H1 (cell line): ENCODE data around the gene RAI14. TPM values are rescaled to one million over a fixed set of nuclear protein-coding genes. Genes with fewer than 3 reads are reported as not detected.
"Not testable (repeated sequence)": the region's sequence is repeated elsewhere in the genome, so short reads cannot be mapped to it uniquely, and the experiment has no call there.

ENCODE experiments used
- CTCF ChIA-PET: fragments of 300-600 bp; sonication (Branson Sonifier 250); formaldehyde crosslinking; loops from one replicate; lab custom pipeline; 2021; ENCODE audit not compliant: partially characterized antibody; lab: Charles Lee
- POLR2A ChIA-PET: fragments of 300-600 bp; sonication (Branson Sonifier 250); formaldehyde crosslinking; loops from one replicate; lab custom pipeline; 2021; ENCODE audit warnings: inconsistent platforms; ENCODE audit not compliant: partially characterized antibody; lab: Charles Lee
- DNase-seq, 2 experiments: peaks; one replicate each; pipeline versions ENCODE4 v3.0.0 to v3.0.0-alpha.2; 2010 to 2022; ENCODE audit warnings: low spot score in 2 of 2, low read depth in 1 of 2, mixed read lengths in 1 of 2
- FAIRE-seq: peaks from 2 replicates; lab custom pipeline; 2011; peaks lifted over from hg19 to GRCh38; lab: Jason Lieb, UNC
- H2AFZ ChIP-seq: 2 replicates; pipeline ENCODE4 v1.8.1; 2012; ENCODE audit warnings: low read length, inconsistent platforms
- H2AK5ac ChIP-seq: 2 replicates; pipeline ENCODE4 v1.6.1; 2013; ENCODE audit warnings: low read depth, low read length
- H2BK120ac ChIP-seq: replicated peaks from 2 replicates; pipeline ENCODE3; 2013; ENCODE audit warnings: low read depth, low read length, inconsistent platforms
- H2BK12ac ChIP-seq: 2 replicates; pipeline ENCODE4 v1.6.1; 2013; ENCODE audit warnings: low read depth, low read length
- H2BK15ac ChIP-seq: 2 replicates; pipeline ENCODE4 v1.6.1; 2013; ENCODE audit warnings: low read length
- H2BK20ac ChIP-seq: 2 replicates; pipeline ENCODE4 v1.6.1; 2013; ENCODE audit warnings: low read length
- H2BK5ac ChIP-seq: 2 replicates; pipeline ENCODE4 v1.6.1; 2013; ENCODE audit warnings: low read depth, low read length
- H3K14ac ChIP-seq: 2 replicates; pipeline ENCODE4 v1.6.1; 2013; ENCODE audit warnings: inconsistent platforms; ENCODE audit not compliant: insufficient read length
- H3K18ac ChIP-seq: 2 replicates; pipeline ENCODE4 v1.6.1; 2013; ENCODE audit warnings: low read length; ENCODE audit errors: extremely low read depth
- H3K23ac ChIP-seq: 2 replicates; pipeline ENCODE4 v1.6.1; 2013; ENCODE audit warnings: inconsistent platforms; ENCODE audit not compliant: insufficient read length
- H3K23me2 ChIP-seq: 2 replicates; pipeline ENCODE4 v1.6.1; 2013; ENCODE audit warnings: low read depth, low read length
- H3K27ac ChIP-seq: 2 replicates; pipeline ENCODE4 v1.6.1; 2011; ENCODE audit warnings: low read depth, low read length, inconsistent platforms
- H3K27me3 ChIP-seq, 4 experiments: replicated peaks in 1 of 4; 1 replicate in 1 of 4; 2 replicates in 3 of 4; pipeline versions ENCODE4 v1.6.1 to v1.8.1; 2011 to 2013; ENCODE audit warnings: low read length in 3 of 4, mild to moderate bottlenecking in 3 of 4, inconsistent platforms in 2 of 4, mixed read lengths in 2 of 4, moderate library complexity in 1 of 4; ENCODE audit not compliant: control insufficient read depth in 3 of 4, insufficient read depth in 3 of 4; ENCODE audit errors: extremely low read depth in 1 of 4
- H3K36me3 ChIP-seq, 4 experiments: 2 replicates each; pipeline versions ENCODE4 v1.6.1 to v1.8.1; 2011 to 2013; ENCODE audit warnings: mild to moderate bottlenecking in 4 of 4, low read length in 3 of 4, moderate library complexity in 2 of 4, control low read depth in 1 of 4, inconsistent platforms in 1 of 4; ENCODE audit not compliant: insufficient read depth in 4 of 4, control insufficient read depth in 2 of 4
- H3K4ac ChIP-seq: replicated peaks from 2 replicates; pipeline ENCODE3; 2013; ENCODE audit warnings: low read length, low read depth, mixed read lengths, inconsistent platforms; ENCODE audit not compliant: insufficient read length
- H3K4me1 ChIP-seq, 4 experiments: replicated peaks in 1 of 4; 1 replicate in 1 of 4; 2 replicates in 3 of 4; pipeline versions ENCODE4 v1.6.1 to v1.8.1; 2011 to 2013; ENCODE audit warnings: low read length in 3 of 4, inconsistent platforms in 2 of 4, mixed read lengths in 1 of 4; ENCODE audit not compliant: insufficient read depth in 4 of 4, control insufficient read depth in 3 of 4
- H3K4me2 ChIP-seq, 2 experiments: 2 replicates each; pipeline versions ENCODE4 v1.6.1 to v1.8.1; 2011 to 2013; ENCODE audit warnings: low read depth in 2 of 2, low read length in 2 of 2, control low read depth in 1 of 2, inconsistent platforms in 1 of 2, mild to moderate bottlenecking in 1 of 2; ENCODE audit not compliant: insufficient read depth in 1 of 2
- H3K4me3 ChIP-seq, 4 experiments: fragments of 200-600, 300-600 bp in 1 of 4; sonication (generic), shearing (Covaris generic), sonication (Bioruptor Twin) in 1 of 4; 2 replicates each; pipeline versions ENCODE4 v1.5.1 to v1.8.1; 2011 to 2016; ENCODE audit warnings: low read length in 4 of 4, low read depth in 3 of 4, control low read depth in 2 of 4, inconsistent platforms in 2 of 4, mild to moderate bottlenecking in 2 of 4, mixed read lengths in 1 of 4, moderate library complexity in 1 of 4; ENCODE audit not compliant: insufficient read depth in 2 of 4; ENCODE audit errors: extremely low read depth in 1 of 4
- H3K56ac ChIP-seq: replicated peaks from 2 replicates; pipeline ENCODE3; 2013; ENCODE audit warnings: low read depth, mild to moderate bottlenecking, mixed read lengths, low read length, inconsistent platforms; ENCODE audit not compliant: insufficient read length
- H3K79me1 ChIP-seq: 2 replicates; pipeline ENCODE4 v1.6.1; 2013; ENCODE audit warnings: low read depth, low read length, control low read depth
- H3K79me2 ChIP-seq, 2 experiments: 2 replicates each; pipeline versions ENCODE4 v1.6.1 to v1.8.1; 2012 to 2013; ENCODE audit warnings: low read length in 2 of 2, mild to moderate bottlenecking in 2 of 2, inconsistent platforms in 1 of 2; ENCODE audit not compliant: insufficient read depth in 2 of 2, control insufficient read depth in 1 of 2
- H3K9ac ChIP-seq, 4 experiments: replicated peaks in 1 of 4; 1 replicate in 1 of 4; 2 replicates in 3 of 4; pipeline versions ENCODE4 v1.6.1 to v1.8.1; 2011 to 2013; ENCODE audit warnings: low read depth in 3 of 4, low read length in 3 of 4, control low read depth in 2 of 4, mild to moderate bottlenecking in 2 of 4, moderate library complexity in 2 of 4, inconsistent platforms in 1 of 4; ENCODE audit errors: extremely low read depth in 1 of 4
- H3K9me3 ChIP-seq, 2 experiments: 2 replicates each; pipeline versions ENCODE4 v1.6.1 to v1.8.1; 2012 to 2013; ENCODE audit warnings: mild to moderate bottlenecking in 2 of 2, moderate library complexity in 2 of 2, control low read depth in 1 of 2, inconsistent platforms in 1 of 2, low read depth in 1 of 2, low read length in 1 of 2, mixed read lengths in 1 of 2; ENCODE audit not compliant: insufficient read depth in 2 of 2
- H4K20me1 ChIP-seq, 2 experiments: replicated peaks in 1 of 2; 2 replicates each; pipeline versions ENCODE3 to v1.8.1; 2011 to 2013; ENCODE audit warnings: inconsistent platforms in 2 of 2, low read length in 2 of 2, mild to moderate bottlenecking in 1 of 2; ENCODE audit not compliant: insufficient read depth in 2 of 2, control insufficient read depth in 1 of 2
- H4K5ac ChIP-seq: 2 replicates; pipeline ENCODE4 v1.6.1; 2013; ENCODE audit warnings: low read length, low read depth, mixed read lengths, inconsistent platforms; ENCODE audit not compliant: insufficient read length
- H4K8ac ChIP-seq: 2 replicates; pipeline ENCODE4 v1.8.0; 2013; ENCODE audit warnings: mild to moderate bottlenecking, moderate library complexity, low read length, inconsistent platforms; ENCODE audit not compliant: insufficient read depth; ENCODE audit errors: extremely low read depth
- H4K91ac ChIP-seq: replicated peaks from 2 replicates; pipeline ENCODE3; 2013; ENCODE audit warnings: low read length, mixed read lengths, inconsistent platforms; ENCODE audit not compliant: insufficient read length
- WGBS, 2 experiments: shearing (Covaris generic) in 1 of 2; methylation state at CpG; one replicate each; pipeline versions ENCODE4 v1.1.6 to v1.1.7; 2013 to 2015; ENCODE audit warnings: low lambda C conversion rate in 2 of 2, mixed read lengths in 2 of 2, inconsistent platforms in 1 of 2, low coverage in 1 of 2, missing lambda C conversion rate in 1 of 2; ENCODE audit not compliant: insufficient replicate concordance in 2 of 2, insufficient coverage in 1 of 2, insufficient read length in 1 of 2; ENCODE audit errors: extremely low coverage in 1 of 2, missing lambda C conversion rate in 1 of 2; 5-methylcytosine and 5-hydroxymethylcytosine counted together
- polyA plus RNA-seq, 7 experiments: library from polyadenylated mRNA; depleted of rRNA in 3 of 7; stranded (reverse) in 5 of 7; unstranded in 2 of 7; fragments of >200 nt in 5 of 7; fragments of 200-250 nt in 2 of 7; gene quantifications; 1 replicate in 5 of 7; 2 replicates in 1 of 7; 4 replicates in 1 of 7; pipeline versions ENCODE4 v1.2.1 to v1.2.3, GENCODE V29; 2011 to 2013; ENCODE audit warnings: missing spikeins in 2 of 7, mixed read lengths in 2 of 7
- total RNA-seq: library from RNA; stranded (reverse); fragmentation: NEBNext Ultra II Directional; extraction: Animal tissue kit (Norgen Biotek cat#: 25700); gene quantifications from 2 replicates; pipeline ENCODE4 v1.2.1, GENCODE V29; 2021

RAI14 gene
- total and polyA plus RNA-seq, 2 of the 8 experiments (the other 6 are each of a cell fraction or from before 2014, with no cell fraction given) = 48.4 to 210 TPM

- H3K14ac ChIP-seq, H4K20me1 ChIP-seq, H3K23me2 ChIP-seq, H3K4me2 ChIP-seq, FAIRE-seq, H2BK120ac ChIP-seq, H4K91ac ChIP-seq, H4K8ac ChIP-seq, H3K27me3 ChIP-seq, H2AFZ ChIP-seq, H2BK15ac ChIP-seq, H3K4me1 ChIP-seq, POLR2A ChIA-PET, H2BK20ac ChIP-seq, H4K5ac ChIP-seq, H3K18ac ChIP-seq, DNase-seq, H3K4ac ChIP-seq, H3K79me2 ChIP-seq, H3K9ac ChIP-seq, H3K56ac ChIP-seq, H3K27ac ChIP-seq, H3K4me3 ChIP-seq, H3K79me1 ChIP-seq, H3K23ac ChIP-seq, H2AK5ac ChIP-seq, H3K9me3 ChIP-seq, H2BK5ac ChIP-seq, H2BK12ac ChIP-seq: not testable (repeated sequence)
- WGBS, 2 experiments = 86% methylated on average over 6 of the region's 7 CpGs; no CpG with 5 or more reads in 1 of the 2 experiments
- CTCF ChIA-PET = interaction anchor here (1.3 to 1.4 kb wide), 2 partner anchors 14 to 306 kb away, joined by 3 to 4 read pairs; no protein-coding TSS in a partner anchor
- H3K36me3 ChIP-seq = peaks cover 16 to 71% (median 51%) of the 10 kb centered on the region in 4 experiments
Measured at GRCh38 chr5:34830827-34831226, 174.7 kb downstream of the RAI14 start.
